Measurements from ENCODE around the gene FANCI.

Gene FANCI

DNA sequence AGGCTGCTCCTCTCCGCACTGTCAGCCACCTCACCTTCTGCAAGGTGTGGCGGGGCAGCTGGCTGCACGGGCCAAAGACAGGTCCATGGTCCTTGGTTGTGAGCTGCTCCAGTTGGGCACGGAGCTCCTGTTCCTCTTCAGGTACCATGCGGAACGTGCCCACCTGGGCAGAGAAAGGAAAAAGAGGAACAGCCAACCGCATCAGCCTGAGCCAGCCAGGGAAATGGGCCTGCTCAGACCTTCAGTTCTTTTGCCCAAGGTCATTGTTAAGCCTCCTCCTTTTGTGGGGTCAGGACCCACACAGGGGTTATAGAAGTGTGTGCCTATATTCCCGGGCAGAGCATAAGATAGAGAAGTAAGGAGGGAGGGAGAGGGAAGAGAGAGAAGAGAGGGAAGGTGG is 25.2 kb upstream of the FANCI start:
- DNase-seq (ENCODE audit: low spot score): no peak
- H3K18ac ChIP-seq (ENCODE audit: low read length): peak overlapping the region; percentile 79
- H4K8ac ChIP-seq (ENCODE audit: low read depth, low read length): no peak overlapping the region
- no peak overlapping the region for H3K4me3 ChIP-seq (ENCODE audit: low read length in 2 of 2)
- no peak overlapping the region for H2AK5ac ChIP-seq (ENCODE audit: low read depth, low read length)
- no CpG with 5 or more reads among the region's 8 CpGs for whole genome bisulfite sequencing, 2 donors (ENCODE audit: extremely low coverage in 2 of 2, insufficient read length in 2 of 2, insufficient replicate concordance in 1 of 2)
- H2BK120ac ChIP-seq (ENCODE audit: low read depth, low read length): no peak overlapping the region
- H4K91ac ChIP-seq (ENCODE audit: low read depth, low read length, poor library complexity): no peak overlapping the region
- H3K27ac ChIP-seq (replicated peaks; ENCODE audit: low read length): no peak overlapping the region
- H3K4me2 ChIP-seq (ENCODE audit: insufficient read depth, low read length, poor library complexity, severe bottlenecking): no peak overlapping the region
- H3K27me3 ChIP-seq (ENCODE audit: control insufficient read depth in 3 of 3, insufficient read depth in 3 of 3, low read depth in 1 of 3, low read length in 3 of 3): peaks cover 0 to 4% (median 0%) of the 10 kb centered on the region in 3 experiments
- H3K4me1 ChIP-seq (ENCODE audit: control insufficient read depth in 2 of 2, insufficient read depth in 1 of 2, low read depth in 1 of 2, low read length in 2 of 2): peaks cover 0 to 11% of the 10 kb centered on the region in 2 donors
- no peak overlapping the region for H3K9ac ChIP-seq (ENCODE audit: low read depth, low read length, poor library complexity)
- H3K23ac ChIP-seq (ENCODE audit: low read depth, low read length, poor library complexity): no peak overlapping the region
- H2BK15ac ChIP-seq (ENCODE audit: low read length): no peak overlapping the region
- H2BK12ac ChIP-seq (ENCODE audit: low read length): peak overlapping the region; percentile 47
- H3K9me3 ChIP-seq (replicated peaks in 1 of 2; ENCODE audit: control insufficient read depth in 2 of 2, insufficient read depth in 1 of 2, low read depth in 1 of 2, low read length in 2 of 2): no peaks in the 10 kb centered on the region
- H3K36me3 ChIP-seq (replicated peaks in 1 of 2; ENCODE audit: control insufficient read depth in 2 of 2, insufficient read depth in 2 of 2, low read length in 2 of 2): no peaks in the 10 kb centered on the region
- no peak overlapping the region for H2AFZ ChIP-seq (ENCODE audit: low read length)
- H3K4ac ChIP-seq (ENCODE audit: low read length): no peak overlapping the region
- H2BK5ac ChIP-seq (ENCODE audit: low read length): no peak overlapping the region
- H3K79me1 ChIP-seq (ENCODE audit: low read depth, low read length): peaks cover 2% of the 10 kb centered on the region
- no peak overlapping the region for H3K14ac ChIP-seq (ENCODE audit: low read length)

DNA sequence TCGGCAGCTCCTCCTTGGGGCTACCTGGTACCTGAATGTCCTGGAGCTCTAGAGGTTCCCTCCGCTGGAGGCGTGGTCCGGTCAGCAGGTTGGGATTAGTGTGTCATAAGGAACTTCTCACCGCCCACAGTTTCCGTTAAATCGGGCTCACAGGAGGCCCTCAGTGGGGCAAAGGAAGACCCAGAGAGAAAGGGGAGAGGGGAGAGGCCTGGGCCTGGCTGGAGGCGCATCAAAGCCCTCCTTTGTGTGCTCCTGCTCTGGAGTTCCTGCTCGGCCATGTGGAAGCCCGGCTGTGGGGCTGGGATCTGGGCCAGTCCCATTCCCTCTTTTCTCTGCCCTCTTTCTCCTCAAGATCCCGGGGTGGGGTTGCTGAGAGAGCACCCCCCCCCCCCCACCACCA is 22.2 kb upstream of the FANCI start, which contains the start of gene RLBP1:
TSS of gene RLBP1 (minus strand) at position 37 of the 400 bp plus-strand sequence. CDS start 2,604 bp downstream, outside the sequence.
- Histone ChIP-seq H3K79me1 (ENCODE audit: low read depth, low read length) (peaks cover 2% of the 10 kb centered on the region), H3K4me2 (ENCODE audit: insufficient read depth, low read length, poor library complexity, severe bottlenecking) (no peak within 1 kb of the TSS), H3K9ac (ENCODE audit: low read depth, low read length, poor library complexity) (no peak within 1 kb of the TSS), H2BK120ac (ENCODE audit: low read depth, low read length) (peak within 1 kb of the TSS; percentile 77), H3K27ac (replicated peaks; ENCODE audit: low read length) (peak within 1 kb of the TSS; percentile 48), H2BK15ac (ENCODE audit: low read length) (peak within 1 kb of the TSS; percentile 54), H3K23ac (ENCODE audit: low read depth, low read length, poor library complexity) (no peak within 1 kb of the TSS), H3K9me3 (replicated peaks in 1 of 2; ENCODE audit: control insufficient read depth in 2 of 2, insufficient read depth in 1 of 2, low read depth in 1 of 2, low read length in 2 of 2) (no peaks in the 10 kb centered on the region), H3K36me3 (replicated peaks in 1 of 2; ENCODE audit: control insufficient read depth in 2 of 2, insufficient read depth in 2 of 2, low read length in 2 of 2) (no peaks in the 10 kb centered on the region), H2AFZ (ENCODE audit: low read length) (peak within 1 kb of the TSS; percentile 89), H3K27me3 (ENCODE audit: control insufficient read depth in 3 of 3, insufficient read depth in 3 of 3, low read depth in 1 of 3, low read length in 3 of 3) (no peaks in the 10 kb centered on the region), H2BK5ac (ENCODE audit: low read length) (peak within 1 kb of the TSS; percentile 32), H3K4me3 (ENCODE audit: low read length in 2 of 2) (no peak within 1 kb of the TSS), H4K91ac (ENCODE audit: low read depth, low read length, poor library complexity) (peak within 1 kb of the TSS; percentile 47), H2BK12ac (ENCODE audit: low read length) (peak within 1 kb of the TSS; percentile 30), H3K4ac (ENCODE audit: low read length) (no peak within 1 kb of the TSS), H3K18ac (ENCODE audit: low read length) (peak within 1 kb of the TSS; percentile 95), H3K14ac (ENCODE audit: low read length) (no peak within 1 kb of the TSS), H4K8ac (ENCODE audit: low read depth, low read length) (no peak within 1 kb of the TSS), H2AK5ac (ENCODE audit: low read depth, low read length) (peak within 1 kb of the TSS; percentile 13), H3K4me1 (ENCODE audit: control insufficient read depth in 2 of 2, insufficient read depth in 1 of 2, low read depth in 1 of 2, low read length in 2 of 2) (peaks cover 0 to 11% of the 10 kb centered on the region in 2 donors)
- DNase-seq (ENCODE audit: low spot score): no peak
- WGBS, 2 donors (ENCODE audit: extremely low coverage in 2 of 2, insufficient read length in 2 of 2, insufficient replicate concordance in 1 of 2): no CpG with 5 or more reads among the region's 11 CpGs

DNA sequence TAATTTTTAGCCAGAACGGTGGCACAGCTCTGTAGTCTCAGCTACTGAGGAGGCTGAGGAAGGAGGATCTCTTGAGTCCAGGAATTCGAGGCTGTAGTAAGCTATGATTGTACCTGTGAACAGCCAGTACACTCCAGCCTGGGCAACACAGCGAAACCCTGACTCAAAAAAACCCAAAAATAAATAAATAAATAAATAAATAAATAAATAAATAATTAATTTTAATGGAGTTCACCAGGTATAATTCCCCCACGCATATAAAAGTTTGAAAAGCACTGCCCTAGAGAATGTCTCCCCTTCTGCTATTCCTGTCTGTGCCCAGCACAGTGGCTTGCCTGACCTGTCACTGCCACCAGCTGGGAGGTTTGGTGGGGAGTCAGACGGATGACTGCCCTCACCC is 18.2 kb upstream of the FANCI start:
- DNase-seq (ENCODE audit: low spot score): no peak
- no peaks in the 10 kb centered on the region for H3K9me3 ChIP-seq (replicated peaks in 1 of 2; ENCODE audit: control insufficient read depth in 2 of 2, insufficient read depth in 1 of 2, low read depth in 1 of 2, low read length in 2 of 2)
- H3K79me1 ChIP-seq (ENCODE audit: low read depth, low read length): no peaks in the 10 kb centered on the region
- no peak overlapping the region for H3K9ac ChIP-seq (ENCODE audit: low read depth, low read length, poor library complexity)
- peak overlapping the region in 1 of 2 donors; percentile 49 for H3K4me3 ChIP-seq (ENCODE audit: low read length in 2 of 2)
- no peak overlapping the region for H4K91ac ChIP-seq (ENCODE audit: low read depth, low read length, poor library complexity)
- WGBS, 2 donors (ENCODE audit: extremely low coverage in 2 of 2, insufficient read length in 2 of 2, insufficient replicate concordance in 1 of 2): no CpG with 5 or more reads among the region's 5 CpGs
- no peak overlapping the region for H3K4me2 ChIP-seq (ENCODE audit: insufficient read depth, low read length, poor library complexity, severe bottlenecking)
- H2AFZ ChIP-seq (ENCODE audit: low read length): no peak overlapping the region
- H2BK5ac ChIP-seq (ENCODE audit: low read length): no peak overlapping the region
- no peak overlapping the region for H4K8ac ChIP-seq (ENCODE audit: low read depth, low read length)
- peak overlapping the region; percentile 91 for H2BK15ac ChIP-seq (ENCODE audit: low read length)
- H3K27ac ChIP-seq (replicated peaks; ENCODE audit: low read length): no peak overlapping the region
- peaks cover 5 to 14% of the 10 kb centered on the region in 2 donors for H3K4me1 ChIP-seq (ENCODE audit: control insufficient read depth in 2 of 2, insufficient read depth in 1 of 2, low read depth in 1 of 2, low read length in 2 of 2)
- no peak overlapping the region for H3K14ac ChIP-seq (ENCODE audit: low read length)
- no peak overlapping the region for H3K4ac ChIP-seq (ENCODE audit: low read length)
- peaks cover 0 to 5% (median 0%) of the 10 kb centered on the region in 3 experiments for H3K27me3 ChIP-seq (ENCODE audit: control insufficient read depth in 3 of 3, insufficient read depth in 3 of 3, low read depth in 1 of 3, low read length in 3 of 3)
- no peak overlapping the region for H3K18ac ChIP-seq (ENCODE audit: low read length)
- no peaks in the 10 kb centered on the region for H3K36me3 ChIP-seq (replicated peaks in 1 of 2; ENCODE audit: control insufficient read depth in 2 of 2, insufficient read depth in 2 of 2, low read length in 2 of 2)
- H2BK120ac ChIP-seq (ENCODE audit: low read depth, low read length): no peak overlapping the region
- no peak overlapping the region for H3K23ac ChIP-seq (ENCODE audit: low read depth, low read length, poor library complexity)
- H2BK12ac ChIP-seq (ENCODE audit: low read length): no peak overlapping the region
- H2AK5ac ChIP-seq (ENCODE audit: low read depth, low read length): peak overlapping the region; percentile 91

DNA sequence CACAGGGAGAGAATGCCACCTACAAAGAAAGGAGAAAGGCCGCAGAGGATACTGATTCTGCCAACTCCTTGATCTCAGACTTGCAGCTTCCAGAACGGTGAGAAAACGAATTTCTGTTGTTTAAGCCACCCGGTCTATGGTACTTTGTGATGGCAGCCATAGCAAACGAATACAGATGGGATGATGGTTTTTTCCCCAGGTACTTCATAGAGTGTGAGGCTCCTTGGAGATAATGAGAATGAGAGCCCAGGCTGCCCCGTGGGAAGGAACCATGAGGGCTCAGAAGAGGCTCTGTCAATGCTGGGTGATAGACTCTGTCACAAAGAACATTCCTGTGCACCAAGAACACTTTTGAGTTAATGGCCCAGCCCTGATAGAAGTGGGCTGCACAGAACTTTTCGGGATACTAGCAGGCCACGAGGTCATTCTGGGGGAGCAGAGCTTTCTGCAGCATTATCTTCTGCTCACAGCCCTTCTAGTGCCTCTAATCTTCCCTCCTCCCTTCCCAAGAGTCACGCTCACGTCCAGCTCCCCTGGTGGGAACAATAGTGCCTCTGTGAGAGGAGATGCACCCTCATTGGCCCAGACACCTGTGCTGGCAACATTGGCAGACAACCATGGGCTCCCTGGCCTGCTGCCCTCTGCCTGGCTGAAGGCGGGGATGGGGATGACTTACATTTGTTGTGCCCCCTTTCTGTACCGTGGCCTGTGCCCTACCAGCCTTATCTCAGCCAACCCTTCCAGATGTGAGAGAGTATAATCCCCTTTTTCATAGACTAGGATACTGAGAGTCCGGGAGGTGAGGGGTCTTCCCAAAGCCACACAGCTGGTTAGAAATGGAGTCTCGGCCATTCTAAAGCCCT is 17.2 kb upstream of the FANCI start:
- Histone ChIP-seq H4K91ac (ENCODE audit: low read depth, low read length, poor library complexity) (no peak overlapping the region), H2AK5ac (ENCODE audit: low read depth, low read length) (no peak overlapping the region), H3K27me3 (ENCODE audit: control insufficient read depth in 3 of 3, insufficient read depth in 3 of 3, low read depth in 1 of 3, low read length in 3 of 3) (peaks cover 0 to 5% (median 0%) of the 10 kb centered on the region in 3 experiments), H3K9me3 (replicated peaks in 1 of 2; ENCODE audit: control insufficient read depth in 2 of 2, insufficient read depth in 1 of 2, low read depth in 1 of 2, low read length in 2 of 2) (no peaks in the 10 kb centered on the region), H3K36me3 (replicated peaks in 1 of 2; ENCODE audit: control insufficient read depth in 2 of 2, insufficient read depth in 2 of 2, low read length in 2 of 2) (no peaks in the 10 kb centered on the region), H2AFZ (ENCODE audit: low read length) (peak overlapping the region; percentile 51), H2BK120ac (ENCODE audit: low read depth, low read length) (no peak overlapping the region), H3K4me2 (ENCODE audit: insufficient read depth, low read length, poor library complexity, severe bottlenecking) (no peak overlapping the region), H3K23ac (ENCODE audit: low read depth, low read length, poor library complexity) (peak overlapping the region; percentile 8), H4K8ac (ENCODE audit: low read depth, low read length) (no peak overlapping the region), H3K4me1 (ENCODE audit: control insufficient read depth in 2 of 2, insufficient read depth in 1 of 2, low read depth in 1 of 2, low read length in 2 of 2) (peaks cover 5 to 10% of the 10 kb centered on the region in 2 donors), H3K14ac (ENCODE audit: low read length) (no peak overlapping the region), H3K4ac (ENCODE audit: low read length) (no peak overlapping the region), H2BK5ac (ENCODE audit: low read length) (no peak overlapping the region), H2BK15ac (ENCODE audit: low read length) (no peak overlapping the region), H3K79me1 (ENCODE audit: low read depth, low read length) (no peaks in the 10 kb centered on the region), H2BK12ac (ENCODE audit: low read length) (peak overlapping the region; percentile 33), H3K9ac (ENCODE audit: low read depth, low read length, poor library complexity) (no peak overlapping the region), H3K18ac (ENCODE audit: low read length) (no peak overlapping the region), H3K27ac (replicated peaks; ENCODE audit: low read length) (no peak overlapping the region), H3K4me3 (ENCODE audit: low read length in 2 of 2) (no peak overlapping the region)
- DNase-seq (ENCODE audit: low spot score): no peak
- no CpG with 5 or more reads among the region's 14 CpGs for WGBS, 2 donors (ENCODE audit: extremely low coverage in 2 of 2, insufficient read length in 2 of 2, insufficient replicate concordance in 1 of 2)
